Gastrocnemius medialis (tissue), 4 donors: ENCODE results near the gene BMPR1B. TPM values are rescaled to one million over a fixed set of nuclear protein-coding genes. Genes with fewer than 3 reads are reported as not detected.

ENCODE experiments used
- ATAC-seq, 2 donors: fragments of 150-250 bp; one replicate each; pipeline ENCODE4 v1.9.1; 2016
- DNase-seq, 2 donors: peaks; one replicate each; pipeline ENCODE4 v3.0.0-alpha.2; 2019
- H3K27ac ChIP-seq, 4 donors: fragments of 200-600 bp; sonication (generic); 1 replicate in 1 of 4; 2 replicates in 3 of 4; pipeline ENCODE4 v1.5.1; 2016 to 2018; ENCODE audit warnings: mild to moderate bottlenecking in 2 of 4, moderate library complexity in 1 of 4
- H3K27me3 ChIP-seq, 3 donors: fragments of 200-600 bp; sonication (generic) in 2 of 3; 1 replicate in 1 of 3; 2 replicates in 2 of 3; pipeline versions ENCODE4 v1.5.1 to v1.6.0; 2016 to 2019; ENCODE audit warnings: mild to moderate bottlenecking in 1 of 3, moderate library complexity in 1 of 3
- H3K36me3 ChIP-seq, 2 donors: fragments of 200-600 bp; sonication (generic) in 1 of 2; one replicate each; pipeline ENCODE4 v1.5.1; 2017 to 2018
- H3K4me1 ChIP-seq, 2 donors: fragments of 200-600 bp; sonication (generic) in 1 of 2; one replicate each; pipeline ENCODE4 v1.5.1; 2016 to 2017; ENCODE audit warnings: mild to moderate bottlenecking in 2 of 2
- H3K4me3 ChIP-seq, 4 donors: fragments of 200-600 bp; sonication (generic) in 3 of 4; 1 replicate in 1 of 4; 2 replicates in 3 of 4; pipeline ENCODE4 v1.5.1; 2016 to 2019; ENCODE audit warnings: mild to moderate bottlenecking in 2 of 4
- H3K9me3 ChIP-seq, 3 donors: fragments of 200-600 bp; sonication (generic) in 2 of 3; 1 replicate in 1 of 3; 2 replicates in 2 of 3; pipeline ENCODE4 v1.5.1; 2016 to 2019
- POLR2A ChIP-seq, 2 donors: fragments of 450-650 bp; IDR thresholded peaks; one replicate each; pipeline ENCODE4 v1.6.1; 2017; ENCODE audit warnings: antibody characterized with exemption in 2 of 2, mild to moderate bottlenecking in 2 of 2, moderate library complexity in 2 of 2
- in situ Hi-C, 4 donors: fragments of 200-750 bp; cut with MboI; loops; one replicate each; pipeline versions ENCODE4 v1.15.0 to v1.8.0; 2017; ENCODE audit warnings: low sequenced_read_pairs in 4 of 4
- intact Hi-C: fragments of 100-400 bp; cut with DNase I; formaldehyde crosslinking; loops from one replicate; pipeline ENCODE4 v1.15.1; 2023; ENCODE audit warnings: low total_unique reads
- total RNA-seq, 4 donors: library from RNA; depleted of rRNA; stranded (reverse); fragments of >200 nt; gene quantifications; one replicate each; pipeline versions ENCODE4 v1.1.0 to v1.2.3, GENCODE V29; 2016
- TF ChIP-seq, protein P1 (sequence below), 5 experiments: fragments of 450-650 bp in 3 of 5; fragments of 200-600 bp in 2 of 5; sonication (generic) in 2 of 5; IDR thresholded peaks in 4 of 5; conservative IDR thresholded peaks in 1 of 5; 1 replicate in 4 of 5; 2 replicates in 1 of 5; pipeline ENCODE4 v1.5.1; 2016 to 2019; ENCODE audit warnings: antibody characterized with exemption in 5 of 5, mild to moderate bottlenecking in 3 of 5, moderate library complexity in 3 of 5

Gene BMPR1B
- total RNA-seq, result 1 to 10 TPM in 3 of 4 donors, under 1 TPM in 1; 0.92 to 6.9 (median 1.7) TPM

DNA sequence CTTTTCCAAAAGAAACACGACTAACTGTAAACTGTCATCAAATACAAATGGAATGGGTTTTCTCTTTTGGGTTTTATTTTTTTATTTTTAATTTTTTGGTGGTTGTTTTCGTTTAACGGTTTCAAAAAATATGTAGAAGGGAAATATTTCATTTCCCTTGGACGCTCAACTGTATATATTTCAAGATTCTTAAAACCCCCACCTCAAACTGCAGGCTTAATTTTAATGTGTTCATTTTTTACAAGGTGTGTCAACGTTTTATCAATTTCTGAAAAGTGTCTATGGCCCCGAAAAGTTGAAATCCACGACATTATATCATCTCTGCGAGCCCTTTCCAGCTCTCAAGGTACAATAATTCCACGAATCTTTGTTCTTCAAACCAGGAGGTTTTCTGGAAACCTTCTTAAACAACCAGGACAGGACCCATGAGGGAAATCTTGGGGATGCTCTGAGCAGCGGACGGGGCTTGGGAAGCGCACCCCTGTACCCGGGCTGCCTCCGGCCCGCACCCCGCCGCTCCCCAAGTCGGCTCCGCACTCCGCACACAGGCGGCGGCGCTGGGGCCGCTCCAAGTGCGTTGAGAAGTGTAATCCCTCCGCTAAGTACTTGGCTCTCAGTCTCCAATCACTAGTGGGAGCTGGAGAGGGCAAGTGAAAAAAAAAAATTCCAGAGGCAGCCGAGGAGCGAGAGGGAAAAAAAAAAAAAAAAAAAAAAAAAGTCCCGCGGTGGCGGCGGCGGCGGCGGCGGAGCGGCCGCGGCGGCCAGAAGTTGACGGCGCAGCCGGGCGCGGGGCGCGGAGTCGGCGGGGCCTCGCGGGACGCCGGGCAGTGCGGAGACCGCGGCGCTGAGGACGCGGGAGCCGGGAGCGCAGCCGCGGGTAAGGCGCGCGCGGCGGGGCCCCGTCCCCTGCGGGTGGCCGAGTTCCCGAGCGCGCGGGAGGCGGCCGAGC lies at the start of gene BMPR1B:
Gene BMPR1B (plus strand): TSS at position 764 of the 949 bp plus-strand sequence. CDS start 346,470 bp downstream, outside the sequence.
- H3K36me3 ChIP-seq, result no peaks in the 10 kb centered on the region
- H3K27ac ChIP-seq, result no peak within 1 kb of the TSS
- peaks cover 0 to 16% (median 3%) of the 10 kb centered on the region in 3 donors for H3K27me3 ChIP-seq
- in situ Hi-C loops (no loop called here), intact Hi-C loops (no loop called here)
- ATAC-seq (peak; percentile 46 to 58), DNase-seq (no peak)
- peak within 1 kb of the TSS; percentile 53 to 65 (median 58) for H3K4me3 ChIP-seq
- no peaks in the 10 kb centered on the region for H3K9me3 ChIP-seq
- H3K4me1 ChIP-seq, result peaks cover 0 to 12% of the 10 kb centered on the region in 2 donors
- no peak for TF ChIP-seq POLR2A (IDR thresholded peaks at IDR 0.05)
- TF ChIP-seq, protein P1, sequence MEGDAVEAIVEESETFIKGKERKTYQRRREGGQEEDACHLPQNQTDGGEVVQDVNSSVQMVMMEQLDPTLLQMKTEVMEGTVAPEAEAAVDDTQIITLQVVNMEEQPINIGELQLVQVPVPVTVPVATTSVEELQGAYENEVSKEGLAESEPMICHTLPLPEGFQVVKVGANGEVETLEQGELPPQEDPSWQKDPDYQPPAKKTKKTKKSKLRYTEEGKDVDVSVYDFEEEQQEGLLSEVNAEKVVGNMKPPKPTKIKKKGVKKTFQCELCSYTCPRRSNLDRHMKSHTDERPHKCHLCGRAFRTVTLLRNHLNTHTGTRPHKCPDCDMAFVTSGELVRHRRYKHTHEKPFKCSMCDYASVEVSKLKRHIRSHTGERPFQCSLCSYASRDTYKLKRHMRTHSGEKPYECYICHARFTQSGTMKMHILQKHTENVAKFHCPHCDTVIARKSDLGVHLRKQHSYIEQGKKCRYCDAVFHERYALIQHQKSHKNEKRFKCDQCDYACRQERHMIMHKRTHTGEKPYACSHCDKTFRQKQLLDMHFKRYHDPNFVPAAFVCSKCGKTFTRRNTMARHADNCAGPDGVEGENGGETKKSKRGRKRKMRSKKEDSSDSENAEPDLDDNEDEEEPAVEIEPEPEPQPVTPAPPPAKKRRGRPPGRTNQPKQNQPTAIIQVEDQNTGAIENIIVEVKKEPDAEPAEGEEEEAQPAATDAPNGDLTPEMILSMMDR (IDR thresholded peaks at IDR 0.05 in 4 of 5, conservative IDR thresholded peaks at IDR 0.05 in 1 of 5), result no peak

DNA sequence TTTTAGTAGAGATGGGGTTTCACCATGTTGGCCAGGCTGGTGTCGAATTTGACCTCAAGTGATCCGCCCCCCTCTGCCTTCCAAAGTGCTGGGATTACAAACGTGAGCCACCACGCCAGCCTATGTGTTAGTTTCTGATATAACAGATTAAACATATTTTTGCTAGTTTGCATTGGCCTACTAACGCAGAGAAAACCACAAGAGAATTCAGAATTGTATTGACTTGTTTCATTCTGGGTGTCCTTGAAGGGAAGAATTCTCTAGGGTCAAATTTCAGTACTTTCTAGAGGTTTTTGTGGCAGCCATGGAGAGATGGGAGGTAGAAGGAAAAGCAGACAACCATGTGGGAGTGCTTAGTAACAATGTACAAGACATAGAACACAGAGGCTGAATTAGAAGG lies 46.1 kb upstream of the BMPR1B start:
- Histone ChIP-seq H3K9me3 (no peaks in the 10 kb centered on the region), H3K36me3 (no peaks in the 10 kb centered on the region), H3K27me3 (no peaks in the 10 kb centered on the region), H3K27ac (no peak overlapping the region), H3K4me1 (no peaks in the 10 kb centered on the region), H3K4me3 (no peak overlapping the region)
- no peak for DNase-seq
- ATAC-seq, result no peak
- TF ChIP-seq, protein P1 (IDR thresholded peaks at IDR 0.05 in 4 of 5, conservative IDR thresholded peaks at IDR 0.05 in 1 of 5), result no peak
- TF ChIP-seq POLR2A (IDR thresholded peaks at IDR 0.05), result no peak
- intact Hi-C loops (no loop called here), in situ Hi-C loops (no loop called here)

DNA sequence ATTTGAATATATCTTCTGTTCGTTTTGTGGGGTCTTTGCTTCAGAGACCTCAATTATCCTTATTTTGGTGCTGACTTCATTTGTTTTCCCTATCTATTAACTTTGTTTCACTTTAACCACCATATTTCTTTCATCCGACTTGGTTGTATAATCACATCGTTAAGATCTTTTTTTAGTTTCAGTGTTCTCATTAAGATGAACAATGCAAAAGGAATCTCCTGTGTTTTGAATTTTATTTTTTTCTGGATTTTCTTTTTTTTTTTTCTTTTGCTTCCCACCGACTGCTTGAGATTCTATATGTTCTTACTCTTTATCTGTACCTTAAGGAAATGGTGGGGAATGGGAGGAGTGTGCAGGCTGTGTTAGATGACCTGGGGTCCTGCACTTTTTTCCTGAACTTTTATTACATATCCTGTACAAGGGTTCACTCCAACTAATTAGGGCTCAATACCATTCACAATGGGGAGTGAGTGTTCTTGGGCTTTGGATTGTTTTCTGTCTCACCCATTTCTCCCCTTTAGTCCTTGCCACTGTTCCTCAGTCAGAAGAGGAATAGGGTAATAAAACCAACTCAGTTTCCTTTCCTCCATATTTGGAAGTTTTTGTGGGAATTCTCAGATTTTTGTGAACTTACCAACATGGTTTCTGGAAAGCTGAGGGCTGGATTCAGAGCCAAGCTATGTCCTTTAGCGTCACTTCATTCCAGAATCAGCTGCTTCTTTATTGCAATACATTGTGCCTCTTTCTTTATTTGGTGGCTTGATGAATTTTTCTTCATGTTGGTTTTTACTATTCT lies 43.2 kb upstream of the BMPR1B start:
- DNase-seq (no peak), ATAC-seq (no peak)
- H3K27ac ChIP-seq, result no peak overlapping the region
- H3K27me3 ChIP-seq, result peaks cover 0 to 4% (median 0%) of the 10 kb centered on the region in 3 donors
- intact Hi-C loops, result no loop called here
- TF ChIP-seq, protein P1 (IDR thresholded peaks at IDR 0.05 in 4 of 5, conservative IDR thresholded peaks at IDR 0.05 in 1 of 5), result no peak
- no peak for TF ChIP-seq POLR2A (IDR thresholded peaks at IDR 0.05)
- no peak overlapping the region for H3K4me3 ChIP-seq
- H3K9me3 ChIP-seq, result peaks cover 0 to 4% (median 0%) of the 10 kb centered on the region in 3 donors
- in situ Hi-C loops, result no loop called here
- H3K4me1 ChIP-seq, result no peaks in the 10 kb centered on the region
- no peaks in the 10 kb centered on the region for H3K36me3 ChIP-seq

DNA sequence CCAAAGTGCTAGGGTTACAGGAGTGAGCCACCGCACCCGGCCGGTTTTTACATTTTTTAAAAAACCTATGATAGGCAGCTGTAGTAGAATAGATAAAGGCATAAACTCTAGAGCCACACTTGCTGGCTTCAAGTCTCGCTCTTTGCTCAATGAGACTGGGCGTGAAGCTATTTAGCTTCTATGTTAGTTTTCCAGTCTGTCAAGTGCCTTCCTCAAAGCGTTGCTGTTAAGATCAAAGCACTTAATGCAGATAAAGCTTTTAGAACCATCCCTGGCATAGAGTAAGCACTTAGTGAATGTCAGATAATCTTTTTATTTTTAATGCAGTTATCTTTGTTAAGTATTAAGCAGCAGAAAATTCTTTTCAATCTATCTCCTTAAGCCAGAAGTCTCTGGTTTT lies 42.0 kb upstream of the BMPR1B start:
- no peaks in the 10 kb centered on the region for H3K36me3 ChIP-seq
- no peak overlapping the region for H3K27ac ChIP-seq
- H3K9me3 ChIP-seq, result peaks cover 0 to 4% (median 0%) of the 10 kb centered on the region in 3 donors
- no peak for TF ChIP-seq POLR2A (IDR thresholded peaks at IDR 0.05)
- TF ChIP-seq, protein P1 (IDR thresholded peaks at IDR 0.05 in 4 of 5, conservative IDR thresholded peaks at IDR 0.05 in 1 of 5), result no peak
- peaks cover 0 to 4% (median 0%) of the 10 kb centered on the region in 3 donors for H3K27me3 ChIP-seq
- DNase-seq (no peak), ATAC-seq (no peak)
- H3K4me1 ChIP-seq, result no peaks in the 10 kb centered on the region
- intact Hi-C loops, result no loop called here
- in situ Hi-C loops, result no loop called here
- no peak overlapping the region for H3K4me3 ChIP-seq
